Nephron progenitor cell (in vitro differentiated cells): ENCODE measurements around the gene GGACT.

Experiments
- DNase-seq: peaks from one replicate; pipeline ENCODE4 v3.0.0; 2021
- H3K27ac Mint-ChIP-seq: 2 replicates; pipeline ENCODE4 v1.8.0; 2021; ENCODE audit warnings: mild to moderate bottlenecking, moderate library complexity, mixed read lengths
- H3K27me3 Mint-ChIP-seq: 2 replicates; pipeline ENCODE4 v1.8.0; 2021; ENCODE audit warnings: mild to moderate bottlenecking, low read depth, mixed read lengths; ENCODE audit not compliant: poor library complexity
- H3K36me3 Mint-ChIP-seq: 2 replicates; pipeline ENCODE4 v1.8.0; 2021; ENCODE audit warnings: low read depth, mixed read lengths
- H3K4me1 Mint-ChIP-seq: 2 replicates; pipeline ENCODE4 v1.8.0; 2021; ENCODE audit warnings: mixed read lengths
- H3K4me3 Mint-ChIP-seq: 2 replicates; pipeline ENCODE4 v1.8.0; 2021; ENCODE audit warnings: mild to moderate bottlenecking, moderate library complexity, mixed read lengths
- H3K9me3 Mint-ChIP-seq: 2 replicates; pipeline ENCODE4 v1.8.0; 2021; ENCODE audit warnings: mild to moderate bottlenecking, moderate library complexity, mixed read lengths
- TF ChIP-seq, protein P1 (sequence below): fragments of 200-600 bp; sonication (generic); IDR thresholded peaks from 2 replicates; pipeline ENCODE4 v1.5.0; 2021; ENCODE audit warnings: antibody characterized with exemption

The GGACT gene

DNA sequence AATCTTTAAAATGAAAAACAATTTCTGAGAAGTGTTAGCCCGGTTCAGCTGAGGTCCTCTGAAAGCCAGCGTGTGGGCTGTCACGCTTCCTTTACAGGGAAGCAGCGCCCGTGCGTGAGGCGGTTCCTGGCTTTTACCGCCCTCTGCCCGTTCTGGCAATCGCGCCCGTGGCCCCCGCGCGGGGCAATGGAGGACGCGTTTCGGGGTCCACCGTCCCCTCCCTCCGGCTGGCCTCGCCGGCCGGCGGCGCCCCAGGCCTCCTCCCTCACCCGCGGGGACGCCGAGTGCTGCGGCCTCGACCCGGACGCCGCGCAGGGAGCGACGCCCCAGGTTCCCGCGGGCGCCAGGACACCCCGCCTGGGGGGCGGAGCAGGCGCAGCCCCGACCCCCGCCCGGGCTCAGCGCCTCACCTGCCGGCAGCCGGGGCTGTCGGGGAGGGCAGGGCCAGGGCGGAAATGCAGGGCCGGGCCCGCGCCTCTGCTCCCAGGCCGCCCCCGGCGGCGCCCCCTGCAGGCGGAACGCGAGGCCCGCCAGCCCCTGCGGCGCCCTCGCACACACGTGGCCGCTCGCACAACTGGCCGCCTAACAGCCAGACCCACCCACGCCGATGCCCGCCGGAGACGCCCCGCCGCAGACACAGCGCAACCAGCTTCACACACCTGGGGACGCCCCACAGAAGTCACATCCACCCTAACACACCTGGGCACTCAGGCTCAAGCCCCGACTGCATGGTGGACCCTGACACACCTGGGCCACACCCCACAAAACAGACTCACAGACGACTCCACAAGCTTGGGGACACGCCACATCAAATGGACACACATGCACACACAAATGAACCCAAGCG, at the start of gene GGACT:
Gene GGACT, minus strand, starts transcription at position 459 of the 847 bp plus-strand sequence. CDS start 56,198 bp downstream, outside the sequence.
- H3K27ac Mint-ChIP-seq: peak within 1 kb of the TSS; percentile 36

DNA sequence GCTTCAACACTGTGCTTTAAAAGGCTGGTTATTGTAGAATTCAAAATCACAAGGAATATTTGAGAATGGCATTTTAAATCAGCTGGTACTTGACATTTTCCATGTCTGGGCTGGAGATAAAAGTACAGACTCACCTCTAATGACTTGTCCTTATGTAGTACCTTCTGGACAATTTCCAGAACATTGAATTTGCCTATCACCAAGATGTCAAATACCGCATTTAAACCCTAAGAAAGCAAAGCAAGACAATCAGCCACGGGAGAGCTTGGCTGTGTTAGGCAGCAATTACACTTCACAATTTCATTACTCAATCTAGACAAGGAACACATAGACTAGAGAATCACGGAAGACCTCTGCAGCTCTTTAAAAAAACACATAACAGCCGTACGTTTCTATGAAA, 49.2 kb upstream of the GGACT start:
- Mint-ChIP-seq H3K9me3 (no peaks in the 10 kb centered on the region), H3K27ac (no peak overlapping the region), H3K27me3 (peaks cover 3% of the 10 kb centered on the region), H3K4me1 (peaks cover 28% of the 10 kb centered on the region), H3K36me3 (peaks cover 86% of the 10 kb centered on the region), H3K4me3 (no peak overlapping the region)
- TF ChIP-seq, protein P1, sequence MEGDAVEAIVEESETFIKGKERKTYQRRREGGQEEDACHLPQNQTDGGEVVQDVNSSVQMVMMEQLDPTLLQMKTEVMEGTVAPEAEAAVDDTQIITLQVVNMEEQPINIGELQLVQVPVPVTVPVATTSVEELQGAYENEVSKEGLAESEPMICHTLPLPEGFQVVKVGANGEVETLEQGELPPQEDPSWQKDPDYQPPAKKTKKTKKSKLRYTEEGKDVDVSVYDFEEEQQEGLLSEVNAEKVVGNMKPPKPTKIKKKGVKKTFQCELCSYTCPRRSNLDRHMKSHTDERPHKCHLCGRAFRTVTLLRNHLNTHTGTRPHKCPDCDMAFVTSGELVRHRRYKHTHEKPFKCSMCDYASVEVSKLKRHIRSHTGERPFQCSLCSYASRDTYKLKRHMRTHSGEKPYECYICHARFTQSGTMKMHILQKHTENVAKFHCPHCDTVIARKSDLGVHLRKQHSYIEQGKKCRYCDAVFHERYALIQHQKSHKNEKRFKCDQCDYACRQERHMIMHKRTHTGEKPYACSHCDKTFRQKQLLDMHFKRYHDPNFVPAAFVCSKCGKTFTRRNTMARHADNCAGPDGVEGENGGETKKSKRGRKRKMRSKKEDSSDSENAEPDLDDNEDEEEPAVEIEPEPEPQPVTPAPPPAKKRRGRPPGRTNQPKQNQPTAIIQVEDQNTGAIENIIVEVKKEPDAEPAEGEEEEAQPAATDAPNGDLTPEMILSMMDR: no peak
- no peak for DNase-seq

More for the DNA sequence above, at the start of gene GGACT:
- Mint-ChIP-seq H3K27me3 (peaks cover 15% of the 10 kb centered on the region), H3K4me3 (peak within 1 kb of the TSS; percentile 84), H3K4me1 (peaks cover 25% of the 10 kb centered on the region), H3K36me3 (peaks cover under 1% of the 10 kb centered on the region), H3K9me3 (peaks cover 4% of the 10 kb centered on the region)
- DNase-seq: peak; percentile 77
- TF ChIP-seq, protein P1: peak; percentile 41

DNA sequence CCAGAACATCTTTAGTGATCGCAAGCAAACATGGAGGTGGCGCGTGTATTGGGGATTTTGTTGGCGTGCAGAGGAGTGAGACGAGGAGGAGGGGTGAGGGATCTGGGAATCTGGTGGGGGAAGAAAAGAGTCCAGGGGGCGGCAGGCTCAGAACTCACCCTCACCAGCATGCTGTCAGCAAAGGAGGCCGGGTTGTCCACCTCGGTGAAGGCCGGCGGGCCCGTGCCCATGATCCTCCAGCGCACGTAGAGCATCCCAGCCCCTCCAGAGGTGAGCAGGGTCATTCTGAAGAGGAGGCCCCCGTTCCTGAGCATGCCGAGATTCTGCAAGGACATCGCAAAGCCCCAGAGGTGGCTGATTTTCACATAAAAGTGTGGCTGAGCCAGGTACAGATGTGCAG, 48.8 kb upstream of the GGACT start:
- H3K4me1 Mint-ChIP-seq: peaks cover 28% of the 10 kb centered on the region

DNA sequence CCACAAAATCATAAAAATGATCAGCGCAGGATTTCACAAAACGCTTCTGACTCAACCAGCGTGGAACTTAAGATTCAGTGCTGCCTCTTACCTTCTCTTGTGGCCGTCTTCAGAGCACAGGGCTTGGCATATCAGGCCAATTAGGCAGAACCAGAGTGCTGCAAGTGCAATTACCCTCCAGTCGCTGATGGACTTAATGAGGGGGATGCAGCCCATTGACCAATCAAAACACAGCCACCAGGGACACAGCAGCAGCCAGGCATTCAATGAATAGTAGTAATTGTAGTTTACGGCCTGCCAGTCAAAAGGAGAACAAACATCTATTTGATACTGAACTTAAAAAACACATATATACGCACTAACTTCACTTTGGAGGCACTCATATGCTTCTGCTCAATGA, 47.9 kb upstream of the GGACT start:
- TF ChIP-seq, protein P1: no peak
- Mint-ChIP-seq H3K27ac (peak overlapping the region; percentile 84), H3K4me1 (peaks cover 34% of the 10 kb centered on the region), H3K4me3 (no peak overlapping the region), H3K27me3 (peaks cover 3% of the 10 kb centered on the region), H3K36me3 (peaks cover 85% of the 10 kb centered on the region), H3K9me3 (no peaks in the 10 kb centered on the region)
- no peak for DNase-seq

More for the DNA sequence above, 48.8 kb upstream of the GGACT start:
- Mint-ChIP-seq H3K4me3 (no peak overlapping the region), H3K27me3 (peaks cover 3% of the 10 kb centered on the region), H3K36me3 (peaks cover 88% of the 10 kb centered on the region), H3K9me3 (no peaks in the 10 kb centered on the region), H3K27ac (no peak overlapping the region)
- TF ChIP-seq, protein P1: no peak
- DNase-seq: no peak

DNA sequence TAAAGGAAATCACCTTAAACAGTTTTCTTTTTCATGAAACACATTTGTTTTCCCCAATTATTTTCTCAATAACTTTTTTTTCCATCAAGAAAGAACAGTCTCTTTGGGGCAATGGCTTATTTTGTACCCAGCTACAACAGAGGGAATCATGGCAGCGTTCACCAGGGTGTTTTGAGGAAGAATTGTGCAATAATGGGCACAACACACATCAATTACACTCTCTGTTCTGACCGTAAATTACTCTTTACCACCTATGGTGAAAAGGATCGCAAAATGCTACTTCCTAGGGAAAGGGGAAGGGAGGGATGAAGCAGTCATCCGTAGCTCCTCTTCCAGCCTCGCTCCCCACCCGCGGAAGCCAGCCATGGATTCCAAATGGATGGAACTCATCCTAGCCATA, 47.4 kb upstream of the GGACT start:
- Mint-ChIP-seq H3K4me3 (no peak overlapping the region), H3K27me3 (peaks cover 3% of the 10 kb centered on the region), H3K27ac (peak overlapping the region; percentile 84), H3K9me3 (no peaks in the 10 kb centered on the region), H3K4me1 (peaks cover 38% of the 10 kb centered on the region), H3K36me3 (peaks cover 81% of the 10 kb centered on the region)
- DNase-seq: no peak
- TF ChIP-seq, protein P1: no peak

DNA sequence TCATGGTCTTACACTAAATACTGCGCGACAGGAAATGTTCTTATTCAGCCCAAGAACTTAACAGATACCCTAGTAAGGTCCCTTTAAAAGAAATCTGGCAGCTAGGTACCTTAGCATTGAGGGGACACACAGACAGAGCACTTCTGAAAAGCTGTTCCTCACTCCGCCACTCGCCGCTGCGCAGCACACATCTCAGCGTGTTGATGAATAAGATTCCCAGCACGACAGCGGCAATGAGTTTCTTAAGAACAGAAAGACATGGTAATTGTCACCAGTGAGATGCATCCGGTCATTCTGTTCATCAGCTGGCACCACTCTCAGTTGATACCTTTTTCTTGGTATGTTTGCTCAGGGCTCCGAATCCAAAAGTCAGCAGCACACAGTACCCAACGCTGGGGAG, 46.1 kb upstream of the GGACT start:
- Mint-ChIP-seq H3K4me1 (peaks cover 51% of the 10 kb centered on the region), H3K4me3 (no peak overlapping the region), H3K9me3 (no peaks in the 10 kb centered on the region), H3K36me3 (peaks cover 81% of the 10 kb centered on the region), H3K27ac (no peak overlapping the region), H3K27me3 (peaks cover 3% of the 10 kb centered on the region)
- TF ChIP-seq, protein P1: no peak
- DNase-seq: no peak
